Common myeloid progenitor, CD34-positive (primary cell): Measurements from ENCODE around the gene ZNRF3.

ENCODE experiments used
- CTCF ChIA-PET: fragments of 350-600 bp; sonication (Branson Sonifier 250); formaldehyde crosslinking; loops from one replicate; lab custom pipeline; 2021; ENCODE audit warnings: antibody characterized with exemption; lab: Charles Lee
- POLR2A ChIA-PET: fragments of 350-600 bp; sonication (Branson Sonifier 250); formaldehyde crosslinking; loops from one replicate; lab custom pipeline; 2021; ENCODE audit warnings: antibody characterized with exemption; lab: Charles Lee
- DNase-seq, 3 donors: peaks; one replicate each; pipeline versions ENCODE4 v3.0.0 to v3.0.0-alpha.2; 2013
- H3K27ac ChIP-seq, 2 experiments: 1 replicate in 1 of 2; 2 replicates in 1 of 2; pipeline ENCODE4 v1.7.0; 2013; ENCODE audit warnings: inconsistent platforms in 2 of 2, low read length in 2 of 2, mild to moderate bottlenecking in 2 of 2, low read depth in 1 of 2, moderate library complexity in 1 of 2; ENCODE audit not compliant: severe bottlenecking in 2 of 2, insufficient read depth in 1 of 2, poor library complexity in 1 of 2
- H3K27me3 ChIP-seq, 5 experiments: replicated peaks in 2 of 5; 1 replicate in 3 of 5; 2 replicates in 2 of 5; pipeline versions ENCODE4 v1.6.1 to v1.7.0; 2013; ENCODE audit warnings: low read length in 4 of 5, mild to moderate bottlenecking in 2 of 5, moderate library complexity in 2 of 5, inconsistent platforms in 1 of 5; ENCODE audit not compliant: insufficient read depth in 5 of 5, control insufficient read depth in 4 of 5
- H3K36me3 ChIP-seq, 4 experiments: 1 replicate in 2 of 4; 2 replicates in 2 of 4; pipeline versions ENCODE4 v1.6.1 to v1.7.0; 2013; ENCODE audit warnings: low read length in 3 of 4, control low read depth in 1 of 4, mild to moderate bottlenecking in 1 of 4; ENCODE audit not compliant: control insufficient read depth in 4 of 4, insufficient read depth in 4 of 4
- H3K4me1 ChIP-seq, 4 experiments: 1 replicate in 3 of 4; 2 replicates in 1 of 4; pipeline versions ENCODE4 v1.6.1 to v1.7.1; 2013; ENCODE audit warnings: low read length in 3 of 4, mild to moderate bottlenecking in 3 of 4, control low read depth in 1 of 4, inconsistent platforms in 1 of 4, moderate library complexity in 1 of 4; ENCODE audit not compliant: control insufficient read depth in 4 of 4, insufficient read depth in 4 of 4; ENCODE audit errors: control extremely low read depth in 1 of 4
- H3K4me3 ChIP-seq, 7 experiments: 1 replicate in 4 of 7; 2 replicates in 3 of 7; pipeline versions ENCODE4 v1.5.1 to v1.7.0; 2013; ENCODE audit warnings: mild to moderate bottlenecking in 7 of 7, low read length in 6 of 7, moderate library complexity in 6 of 7, inconsistent platforms in 2 of 7, low read depth in 2 of 7, control low read depth in 1 of 7; ENCODE audit not compliant: insufficient read depth in 4 of 7, control insufficient read depth in 1 of 7; ENCODE audit errors: extremely low read depth in 1 of 7
- H3K9me3 ChIP-seq, 5 experiments: 1 replicate in 4 of 5; 2 replicates in 1 of 5; pipeline versions ENCODE4 v1.6.1 to v1.7.1; 2013; ENCODE audit warnings: low read length in 4 of 5, mild to moderate bottlenecking in 2 of 5, inconsistent platforms in 1 of 5, low read depth in 1 of 5, moderate library complexity in 1 of 5; ENCODE audit not compliant: control insufficient read depth in 4 of 5, insufficient read depth in 2 of 5; ENCODE audit errors: control extremely low read depth in 1 of 5
- WGBS: methylation state at CpG from one replicate; pipeline ENCODE4 v1.1.5; 2013; ENCODE audit not compliant: insufficient coverage; 5-methylcytosine and 5-hydroxymethylcytosine counted together

ZNRF3 gene

DNA sequence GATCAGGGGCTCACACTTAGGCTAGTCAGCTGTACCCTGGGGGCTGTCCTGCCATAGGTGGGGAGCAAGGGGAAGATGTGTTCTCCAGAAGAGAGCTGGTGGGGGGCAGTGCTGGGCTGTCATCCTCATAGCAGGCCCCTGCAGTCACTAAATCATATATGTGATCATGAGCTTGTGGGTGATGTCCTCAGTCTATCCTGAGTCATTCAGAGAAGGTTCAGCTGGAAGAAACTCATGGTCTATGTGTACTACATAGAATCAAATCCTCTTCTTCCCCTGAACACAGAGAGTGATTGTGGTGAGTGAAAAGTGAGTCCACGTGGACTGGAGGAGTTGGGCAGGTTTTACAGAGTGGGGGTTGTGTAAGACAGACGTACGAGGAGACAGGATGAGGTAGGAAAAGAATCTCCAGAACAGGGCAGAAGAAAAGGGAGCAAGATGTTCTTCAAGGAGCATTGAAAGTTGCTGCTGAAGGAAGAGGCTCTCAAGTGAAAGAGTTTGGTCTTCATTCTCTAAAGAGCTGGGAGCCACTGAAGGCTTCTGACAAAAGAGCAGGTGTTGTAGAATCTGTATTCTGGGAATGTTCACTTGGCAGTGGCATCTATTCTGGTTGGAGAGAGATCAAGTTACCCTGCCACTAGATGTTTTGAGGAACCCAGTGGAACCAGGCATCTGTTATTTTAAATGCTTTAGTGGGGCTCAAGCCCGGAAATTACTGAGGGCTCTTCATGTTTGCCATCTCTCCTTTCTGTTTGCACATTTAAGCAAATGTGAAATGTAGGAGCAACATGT is 109.4 kb downstream of the ZNRF3 start:
- peaks cover 0 to 5% (median 0%) of the 10 kb centered on the region in 4 experiments for H3K36me3 ChIP-seq
- DNase-seq, result no peak
- ChIA-PET POLR2A (no interaction called here), CTCF (interaction anchor here (0.6 kb wide), 1 partner anchor 1642 kb away, joined by 3 read pairs; no protein-coding TSS in a partner anchor)
- WGBS, result 95% methylated on average over 3 of the region's 4 CpGs
- H3K27me3 ChIP-seq, result no peaks in the 10 kb centered on the region
- no peaks in the 10 kb centered on the region for H3K9me3 ChIP-seq
- H3K4me3 ChIP-seq, result no peak overlapping the region
- no peaks in the 10 kb centered on the region for H3K4me1 ChIP-seq
- H3K27ac ChIP-seq, result no peak overlapping the region

DNA sequence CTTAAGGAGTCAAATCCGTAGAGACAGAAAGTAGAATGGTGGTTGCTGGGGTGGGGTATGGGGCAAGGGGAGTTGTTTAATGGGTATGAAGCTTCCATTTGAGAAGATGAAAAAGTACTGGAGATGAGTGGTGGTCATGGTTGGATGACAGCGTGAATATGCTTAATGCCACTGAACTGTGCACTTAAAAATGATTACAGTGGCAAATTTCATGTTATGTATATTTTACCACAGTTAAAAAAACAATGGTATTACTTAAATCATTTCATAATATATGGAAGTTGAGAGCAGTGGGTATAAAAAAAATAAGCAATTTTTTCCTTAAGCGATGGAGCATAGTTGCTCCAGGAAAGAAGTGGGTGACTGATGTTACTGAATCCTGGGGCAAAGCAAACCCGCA is 111.2 kb downstream of the ZNRF3 start:
- Histone ChIP-seq H3K27ac (no peak overlapping the region), H3K36me3 (peaks cover 0 to 3% (median 0%) of the 10 kb centered on the region in 4 experiments), H3K9me3 (no peaks in the 10 kb centered on the region), H3K27me3 (no peaks in the 10 kb centered on the region), H3K4me1 (no peaks in the 10 kb centered on the region), H3K4me3 (no peak overlapping the region)
- no peak for DNase-seq
- 100% methylated on average over 3 of the region's 4 CpGs for WGBS
- ChIA-PET POLR2A (no interaction called here), CTCF (no interaction called here)

DNA sequence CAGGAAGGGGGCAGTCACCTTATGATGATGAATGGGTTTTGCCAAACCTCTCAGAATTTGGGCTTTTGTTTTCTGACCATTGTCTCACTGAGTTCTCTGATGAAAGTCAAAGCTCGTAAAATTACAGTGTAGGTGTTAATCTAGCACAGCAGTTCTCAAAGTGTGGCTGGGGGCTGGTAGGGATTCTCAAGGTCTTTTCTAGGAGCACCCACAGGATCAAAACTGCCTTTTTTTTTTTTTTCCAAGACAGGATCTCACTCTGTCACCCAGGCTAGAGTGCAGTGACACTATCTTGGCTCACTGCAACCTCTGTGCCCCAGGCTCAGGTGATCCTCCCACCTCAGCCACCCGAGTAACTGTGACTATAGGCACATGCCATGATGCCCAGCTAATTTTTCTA is 112.2 kb downstream of the ZNRF3 start:
- H3K4me1 ChIP-seq, result no peaks in the 10 kb centered on the region
- H3K27me3 ChIP-seq, result no peaks in the 10 kb centered on the region
- ChIA-PET POLR2A (no interaction called here), CTCF (no interaction called here)
- no peak for DNase-seq
- no CpG with 5 or more reads among the region's 2 CpGs for WGBS
- H3K36me3 ChIP-seq, result peaks cover 0 to 2% (median 0%) of the 10 kb centered on the region in 4 experiments
- H3K9me3 ChIP-seq, result no peaks in the 10 kb centered on the region
- H3K27ac ChIP-seq, result no peak overlapping the region
- H3K4me3 ChIP-seq, result no peak overlapping the region

DNA sequence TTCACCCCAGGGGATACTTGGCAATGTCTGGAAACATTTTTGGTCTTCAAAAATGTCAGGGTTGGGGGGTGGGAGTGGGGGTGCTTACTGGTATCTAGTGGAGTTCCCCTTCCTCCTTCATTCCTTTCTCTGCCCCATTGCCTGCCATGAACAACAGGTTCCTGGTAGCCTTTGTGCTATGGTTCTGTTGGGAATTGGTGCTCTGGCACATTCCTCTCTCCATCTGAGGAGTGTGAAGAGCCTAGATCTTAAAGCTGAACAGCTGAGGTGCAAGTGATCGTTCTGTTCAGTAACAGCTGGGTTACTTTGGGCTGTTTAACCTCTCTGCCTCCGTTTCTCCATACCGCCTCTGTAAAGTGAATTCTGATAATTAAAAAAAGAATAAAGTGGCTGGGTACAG is 114.0 kb downstream of the ZNRF3 start:
- POLR2A ChIA-PET, result interaction anchor here (0.6 kb wide), 1 partner anchor 65 kb away, joined by 3 read pairs; the partner anchor contains the start of gene C22orf31

DNA sequence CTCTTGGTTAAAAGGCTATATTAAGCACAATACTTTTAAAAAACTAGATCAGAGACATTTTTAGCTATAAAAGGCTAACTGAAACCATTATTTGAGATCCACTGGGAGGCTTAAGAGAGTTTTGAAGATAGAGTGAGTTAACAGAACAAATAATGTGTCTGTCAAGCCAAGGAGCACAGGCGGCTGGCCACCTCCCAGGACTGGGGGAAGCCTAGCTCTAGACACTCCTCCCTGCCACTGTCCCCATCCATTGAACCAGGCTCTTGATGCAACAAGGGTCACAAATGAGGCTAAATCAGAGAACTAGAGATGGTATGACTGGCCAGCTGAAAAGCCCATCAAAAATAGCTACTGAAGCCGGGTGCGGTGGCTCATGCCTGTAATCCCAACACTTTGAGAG is 115.3 kb downstream of the ZNRF3 start:
- no peak overlapping the region for H3K4me3 ChIP-seq
- no peak for DNase-seq
- H3K4me1 ChIP-seq, result no peaks in the 10 kb centered on the region
- 97% methylated on average over 3 of the region's 3 CpGs for WGBS
- H3K36me3 ChIP-seq, result no peaks in the 10 kb centered on the region
- H3K27me3 ChIP-seq, result peaks cover 0 to 2% (median 0%) of the 10 kb centered on the region in 5 experiments
- H3K9me3 ChIP-seq, result no peaks in the 10 kb centered on the region
- ChIA-PET CTCF (no interaction called here), POLR2A (no interaction called here)
- H3K27ac ChIP-seq, result no peak overlapping the region

More for the DNA sequence above, 114.0 kb downstream of the ZNRF3 start:
- Histone ChIP-seq H3K36me3 (peaks cover 0 to 2% (median 0%) of the 10 kb centered on the region in 4 experiments), H3K27ac (no peak overlapping the region), H3K27me3 (no peaks in the 10 kb centered on the region), H3K4me1 (no peaks in the 10 kb centered on the region), H3K9me3 (no peaks in the 10 kb centered on the region), H3K4me3 (no peak overlapping the region)
- no peak for DNase-seq
- WGBS, result no CpG with 5 or more reads among the region's 3 CpGs
- CTCF ChIA-PET, result no interaction called here

DNA sequence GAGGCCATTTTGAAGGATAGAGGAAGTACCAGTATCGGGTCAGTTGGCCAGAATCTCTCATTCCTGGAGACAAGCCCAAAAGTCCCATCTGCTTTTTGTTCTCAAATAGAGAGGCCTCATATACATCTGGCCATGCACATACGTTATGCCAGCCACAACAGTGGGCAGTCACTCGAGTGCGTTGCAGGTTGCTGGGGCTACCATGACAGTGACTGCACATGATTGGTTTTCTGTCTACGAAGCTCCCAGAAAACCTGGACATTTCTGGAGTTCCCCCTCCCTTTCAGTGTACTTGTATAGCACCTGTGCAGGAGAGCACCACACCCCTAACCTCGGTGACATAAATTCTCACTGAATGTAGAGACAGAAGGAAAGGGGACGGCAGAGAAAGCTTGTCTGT is 116.1 kb downstream of the ZNRF3 start:
- H3K36me3 ChIP-seq, result no peaks in the 10 kb centered on the region
- POLR2A ChIA-PET, result no interaction called here
- peaks cover 0 to 3% (median 0%) of the 10 kb centered on the region in 4 experiments for H3K4me1 ChIP-seq
- H3K4me3 ChIP-seq, result no peak overlapping the region
- H3K27ac ChIP-seq, result no peak overlapping the region
- DNase-seq, result no peak
- H3K9me3 ChIP-seq, result no peaks in the 10 kb centered on the region
- peaks cover 0 to 3% (median 0%) of the 10 kb centered on the region in 5 experiments for H3K27me3 ChIP-seq
- 92% methylated on average over 6 of the region's 7 CpGs for WGBS
- CTCF ChIA-PET, result interaction anchor here (0.7 kb wide), 1 partner anchor 602 kb away, joined by 3 read pairs; no protein-coding TSS in a partner anchor

DNA sequence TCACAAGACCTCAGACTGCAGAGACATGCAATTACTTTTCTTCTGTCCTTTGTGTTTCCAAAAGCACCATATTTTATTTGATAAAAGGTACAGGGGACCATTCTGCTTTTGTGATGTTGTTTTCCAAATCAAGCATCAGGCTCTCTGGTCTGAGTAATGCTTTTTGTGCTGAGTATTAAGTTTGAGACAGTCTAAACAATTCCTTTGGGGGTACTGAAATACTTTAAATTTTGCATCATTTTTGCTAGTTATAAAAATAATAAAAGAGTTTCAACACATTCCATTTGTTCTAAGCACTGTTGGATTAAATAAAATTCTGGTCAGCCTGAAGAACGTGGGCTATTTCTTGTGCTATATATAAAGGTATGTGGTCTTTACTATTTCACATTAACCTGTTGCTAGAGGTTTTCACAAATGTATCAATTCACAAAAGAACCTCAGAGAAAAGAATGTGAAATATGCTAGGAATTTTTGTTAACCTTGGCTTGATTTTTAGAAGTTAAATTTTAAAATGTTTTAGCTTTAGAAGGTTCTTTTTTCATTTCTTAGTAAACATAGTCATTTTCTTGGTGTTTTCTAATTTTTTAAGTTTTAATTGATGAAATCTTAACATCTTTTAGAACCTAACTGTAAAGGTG is 116.7 kb downstream of the ZNRF3 start:
- DNase-seq, result no peak
- H3K4me1 ChIP-seq, result peaks cover 0 to 8% (median 3%) of the 10 kb centered on the region in 4 experiments
- peaks cover 0 to 6% (median 3%) of the 10 kb centered on the region in 5 experiments for H3K27me3 ChIP-seq
- ChIA-PET POLR2A (no interaction called here), CTCF (no interaction called here)
- WGBS, result no CpG with 5 or more reads among the region's 1 CpG
- no peak overlapping the region for H3K27ac ChIP-seq
- H3K36me3 ChIP-seq, result no peaks in the 10 kb centered on the region
- no peak overlapping the region for H3K4me3 ChIP-seq
- no peaks in the 10 kb centered on the region for H3K9me3 ChIP-seq
